HL-60 (cell line): ENCODE data around the gene PLEKHJ1.

Source experiments
- DNase-seq, 2 experiments: peaks; one replicate each; pipeline ENCODE4 v3.0.0-alpha.2; 2010 to 2020; ENCODE audit warnings: low read depth in 1 of 2, low spot score in 1 of 2
- H3K27ac ChIP-seq: fragments of 250-450 bp; sonication (Bioruptor Pico); replicated peaks from 2 replicates; pipeline ENCODE4 v1.5.1; 2020; ENCODE audit warnings: mild to moderate bottlenecking, moderate library complexity
- H3K27me3 ChIP-seq: fragments of 250-450 bp; sonication (Bioruptor Pico); 2 replicates; pipeline ENCODE4 v1.5.1; 2021; ENCODE audit warnings: mild to moderate bottlenecking, moderate library complexity; ENCODE audit not compliant: insufficient read depth, poor library complexity, severe bottlenecking
- H3K4me3 ChIP-seq: replicated peaks from 2 replicates; pipeline ENCODE4 v1.5.1; 2011; ENCODE audit warnings: mild to moderate bottlenecking, control low read depth, low read length; ENCODE audit not compliant: insufficient read depth
- CTCF ChIP-seq: IDR thresholded peaks from one replicate; pipeline ENCODE4 v1.5.1; 2011; ENCODE audit warnings: low read length, control low read depth, inconsistent platforms; ENCODE audit not compliant: insufficient read depth
- GABPA ChIP-seq: IDR thresholded peaks from 2 replicates; pipeline ENCODE4 v1.6.1; 2012; ENCODE audit warnings: low read depth
- POLR2AphosphoS5 ChIP-seq: IDR thresholded peaks from 2 replicates; pipeline ENCODE4 v1.6.1; 2012; ENCODE audit warnings: low read depth
- REST ChIP-seq: IDR thresholded peaks from 2 replicates; pipeline ENCODE4 v1.6.1; 2012; ENCODE audit warnings: low read depth; ENCODE audit not compliant: insufficient replicate concordance
- SPI1 ChIP-seq: IDR thresholded peaks from 2 replicates; pipeline ENCODE4 v1.6.1; 2012; ENCODE audit warnings: low read depth, mild to moderate bottlenecking, borderline replicate concordance

Gene PLEKHJ1

GRCh38 chr19:2253106-2254063 lies 17.3 kb upstream of the PLEKHJ1 start:
- Histone ChIP-seq H3K27ac (no peak overlapping the region), H3K27me3 (peaks cover 27% of the 10 kb centered on the region), H3K4me3 (no peak overlapping the region)
- TF ChIP-seq REST, result no peak
- no peak for TF ChIP-seq GABPA
- TF ChIP-seq CTCF, result no peak
- no peak for TF ChIP-seq SPI1
- TF ChIP-seq POLR2AphosphoS5, result no peak
- peak in 1 of 2 experiments; percentile 54 for DNase-seq

- peaks cover 27% of the 10 kb centered on the region for H3K27me3 ChIP-seq
- TF ChIP-seq SPI1 (no peak), GABPA (no peak), REST (no peak), POLR2AphosphoS5 (no peak)
- H3K4me3 ChIP-seq, result no peak overlapping the region
- DNase-seq, result no peak
- H3K27ac ChIP-seq, result no peak overlapping the region
These were observed 16.6 kb upstream of the PLEKHJ1 start for GRCh38 chr19:2252797-2253105.

GRCh38 chr19:2252055-2252796 lies 16.1 kb upstream of the PLEKHJ1 start:
- no peak overlapping the region for H3K4me3 ChIP-seq
- no peak for DNase-seq
- H3K27ac ChIP-seq, result no peak overlapping the region
- no peak for TF ChIP-seq CTCF
- peaks cover 27% of the 10 kb centered on the region for H3K27me3 ChIP-seq
